Dedifferentiated amniotic fluid mesenchymal stem cell (primary cell): Measurements from ENCODE around the gene SOCS1.

Experiments
- DNase-seq: peaks from one replicate; pipeline ENCODE4 v3.0.0-alpha.2; 2016; ENCODE audit errors: extremely low spot score

The SOCS1 gene

DNA sequence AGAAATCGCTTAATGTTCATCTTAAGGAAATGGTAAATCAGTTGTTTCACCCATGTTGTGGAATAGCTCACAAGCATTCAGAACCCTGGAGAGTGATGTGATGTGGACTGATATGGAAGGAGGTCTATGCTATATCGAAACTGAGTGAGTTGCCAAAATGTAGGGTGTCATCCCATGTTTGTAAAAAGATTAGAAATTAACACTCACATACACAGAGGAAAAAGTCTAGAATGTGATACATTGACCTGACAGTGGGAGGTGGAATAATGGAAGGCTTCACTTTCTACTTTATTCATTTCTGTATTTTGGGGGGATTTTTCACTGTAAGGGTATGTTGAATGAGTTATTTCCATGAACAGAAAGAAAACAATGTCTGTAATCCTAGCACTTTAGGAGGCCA is 29.8 kb upstream of the SOCS1 start:
- DNase-seq, result no peak

DNA sequence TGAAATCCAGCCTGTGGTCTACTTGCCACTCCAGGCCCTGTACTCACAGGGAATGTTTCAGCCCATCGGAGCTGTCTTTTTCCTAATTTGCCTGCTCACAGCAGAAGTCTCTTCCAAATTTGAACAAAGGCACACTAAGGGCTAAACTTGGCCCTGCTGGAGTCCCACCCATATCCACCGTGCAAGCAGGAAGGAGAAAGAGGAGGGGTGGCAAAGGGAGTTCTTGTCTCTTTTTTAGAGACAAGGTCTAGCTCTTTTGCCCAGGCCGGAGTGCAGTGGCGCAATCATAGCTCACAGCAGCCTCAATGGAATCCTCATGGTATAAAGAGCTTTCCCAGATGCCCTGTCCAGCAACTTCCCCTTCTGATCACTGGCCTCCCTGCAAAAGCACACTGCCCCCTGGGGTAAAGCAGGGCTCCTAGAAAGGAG is 27.8 kb upstream of the SOCS1 start:
- no peak for DNase-seq

GRCh38 chr16:11280616-11281522 is 24.9 kb upstream of the SOCS1 start, which contains the start of gene PRM1:
Gene PRM1, minus strand, starts transcription at chr16:11281330. Its CDS starts 92 bp downstream, at chr16:11281238.
- no peak for DNase-seq

DNA sequence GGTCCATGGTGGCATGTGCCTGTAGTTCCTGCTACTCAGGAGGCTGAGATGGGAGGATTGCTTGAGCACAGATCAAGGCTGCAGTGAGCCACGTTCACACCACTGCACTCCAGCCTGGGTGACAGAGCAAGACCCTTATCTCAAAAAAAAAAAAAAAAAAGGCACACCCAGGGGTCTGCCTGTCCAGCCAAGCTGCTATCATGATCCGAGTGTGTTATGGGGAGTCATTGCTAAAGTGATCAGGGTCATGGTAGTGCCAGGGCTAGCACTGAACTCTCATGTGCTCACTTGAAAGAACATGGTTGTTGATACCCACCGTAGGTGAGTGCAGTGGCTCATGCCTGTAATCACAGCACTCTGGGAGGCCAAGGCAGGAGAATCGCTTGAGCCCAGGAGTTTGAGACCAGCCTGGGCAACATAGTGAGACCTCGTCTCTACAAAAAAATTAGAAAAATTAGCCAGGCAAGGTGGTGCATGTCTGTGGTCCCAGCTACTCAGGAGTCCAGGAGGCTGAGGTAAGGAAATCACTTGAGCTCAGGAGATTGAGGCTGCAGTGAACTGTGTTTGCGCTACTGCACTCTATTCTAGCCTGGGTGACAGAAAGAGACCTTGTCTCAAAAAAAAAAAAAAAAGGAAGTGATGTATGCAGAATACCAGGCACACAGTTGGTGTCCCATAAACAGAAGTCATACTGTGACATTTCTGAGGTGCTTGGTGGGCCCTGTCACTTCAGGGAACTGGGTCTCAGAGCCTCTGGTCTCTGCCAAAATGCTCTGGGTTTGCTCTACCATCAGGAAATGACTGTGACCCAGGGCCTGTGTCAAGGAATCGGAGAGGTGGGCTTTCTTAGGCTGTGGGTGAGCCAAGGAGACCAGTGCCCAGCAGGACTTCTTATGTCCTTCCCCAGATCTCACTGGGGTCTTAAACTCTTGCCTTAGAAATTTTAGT is 23.0 kb upstream of the SOCS1 start:
- DNase-seq, result no peak

DNA sequence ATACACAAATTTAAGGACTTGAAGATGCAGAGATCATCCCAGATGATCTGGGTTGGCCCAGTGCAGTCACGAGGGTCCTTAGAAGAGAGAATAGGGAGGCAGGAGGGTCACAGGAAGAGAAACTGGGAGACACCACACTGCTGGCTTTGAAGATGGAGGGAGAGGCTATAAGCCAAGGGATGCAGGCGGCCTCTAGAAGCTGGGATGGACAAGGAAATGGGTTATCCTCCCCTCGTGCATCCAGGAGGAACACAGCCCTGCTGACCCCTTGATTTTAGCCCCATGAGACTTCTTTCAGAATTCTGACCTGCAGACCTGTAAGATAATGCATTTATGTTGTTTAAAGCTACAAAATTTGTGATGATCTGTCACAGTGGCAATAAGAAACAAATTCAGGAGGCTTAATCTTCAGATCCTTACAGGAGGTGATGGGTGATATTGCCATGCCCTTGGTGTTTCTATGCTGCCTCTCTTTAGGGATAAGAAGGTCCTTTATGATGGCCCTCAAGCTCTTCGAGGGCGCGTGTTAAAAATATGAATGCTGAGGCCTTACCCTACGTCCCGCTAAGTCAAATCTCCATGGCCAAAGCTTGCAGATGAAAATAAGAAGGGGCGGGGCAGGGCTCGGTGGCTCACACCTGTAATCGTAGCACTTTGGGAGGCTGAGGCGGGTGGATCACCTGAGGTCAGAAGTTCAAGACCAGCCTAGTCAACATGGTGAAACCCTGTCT is 21.8 kb upstream of the SOCS1 start:
- DNase-seq, result no peak

DNA sequence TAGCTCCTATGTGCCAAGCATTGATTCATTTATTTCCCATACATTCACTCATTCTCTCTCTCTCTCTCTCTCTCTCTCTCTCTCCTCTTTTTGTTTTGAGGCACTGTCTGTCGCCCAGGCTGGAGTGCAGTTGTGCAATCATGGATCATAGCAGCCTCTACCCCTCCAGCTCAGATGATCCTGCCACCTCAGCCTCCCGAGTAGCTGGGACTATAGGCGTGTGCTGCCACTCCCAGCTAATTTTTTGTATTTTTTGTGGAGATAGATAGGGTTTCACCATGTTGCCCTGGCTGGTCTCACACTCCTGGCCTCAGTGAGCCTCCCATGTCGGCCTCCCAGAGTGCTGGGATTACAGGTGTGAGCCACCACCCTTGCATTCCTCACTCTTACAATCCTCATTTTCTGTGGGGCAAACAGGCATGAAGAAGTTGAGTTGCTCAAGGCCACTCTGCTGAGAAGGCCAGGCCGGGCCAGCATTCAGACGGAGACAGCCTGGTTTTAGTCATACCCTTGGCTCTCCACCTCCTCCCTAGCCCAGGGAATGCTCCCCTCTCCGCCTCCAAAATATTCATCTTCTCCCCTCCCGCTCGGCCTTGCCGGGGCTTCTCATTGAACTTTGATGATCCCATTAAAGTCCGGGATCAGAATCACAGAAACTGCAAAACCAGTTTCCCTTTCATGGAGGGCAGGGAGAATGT is 21.0 kb upstream of the SOCS1 start:
- no peak for DNase-seq

GRCh38 chr16:11276143-11276895 is 20.3 kb upstream of the SOCS1 start, which contains the start of gene PRM2:
Gene PRM2, minus strand, starts transcription at chr16:11276480. Its CDS starts 110 bp downstream, at chr16:11276370.
- no peak for DNase-seq

DNA sequence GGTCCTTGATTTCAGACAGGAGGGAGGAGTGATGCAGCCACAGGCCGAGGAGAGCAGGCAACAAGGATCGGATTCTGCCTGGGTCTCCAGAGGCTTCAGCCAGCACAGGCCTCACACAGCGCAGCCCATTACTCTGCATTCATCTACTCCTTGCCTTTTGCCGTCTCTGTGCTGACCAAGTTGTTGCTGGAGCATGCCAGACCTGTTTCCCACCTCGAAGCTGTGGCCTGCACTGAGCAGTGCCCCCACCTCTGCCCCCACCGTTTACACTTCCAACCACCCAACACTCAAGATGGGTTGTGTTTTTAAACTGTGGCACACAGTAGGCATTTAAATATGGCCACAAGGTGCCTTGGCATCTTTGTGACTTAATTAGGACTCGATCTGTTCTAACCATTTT is 19.0 kb upstream of the SOCS1 start:
- no peak for DNase-seq

DNA sequence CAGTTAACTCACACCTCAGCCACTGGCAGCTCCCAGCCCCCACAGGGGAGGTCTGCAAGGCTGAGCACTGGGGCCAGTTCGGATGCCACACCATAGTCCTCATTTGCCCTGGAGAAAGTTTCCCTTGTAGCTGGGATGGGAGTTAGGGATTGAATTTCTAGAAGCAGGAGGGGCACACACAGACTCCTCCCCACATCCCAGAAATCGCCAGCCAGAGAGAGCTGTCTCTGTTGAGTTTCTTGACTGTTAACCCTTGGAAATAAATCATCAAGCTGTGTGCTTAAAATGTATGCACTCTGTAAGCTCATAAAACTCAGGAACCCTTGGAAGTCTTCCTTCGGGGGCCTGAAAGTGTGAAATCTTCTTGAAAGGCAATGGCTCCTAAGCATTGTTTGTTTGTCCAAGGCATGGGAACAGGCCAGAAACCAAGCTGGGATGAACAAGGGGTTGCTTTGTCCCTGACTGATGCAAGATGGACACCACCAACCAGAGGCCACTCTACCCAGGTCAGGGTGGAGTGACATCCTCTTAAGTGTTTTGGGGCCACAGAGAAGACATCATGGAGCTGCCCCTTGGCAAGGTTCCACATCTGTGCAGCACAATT is 17.8 kb upstream of the SOCS1 start:
- no peak for DNase-seq

- DNase-seq, result no peak
Observed at GRCh38 chr16:11272921-11273720, 17.1 kb upstream of the SOCS1 start, which contains the start of gene PRM3. Gene PRM3, minus strand, starts transcription at chr16:11273629. Its CDS starts 34 bp downstream, at chr16:11273595.

GRCh38 chr16:11272484-11272883 is 16.5 kb upstream of the SOCS1 start:
- DNase-seq, result no peak

GRCh38 chr16:11271610-11272009 is 15.6 kb upstream of the SOCS1 start:
- no peak for DNase-seq

DNA sequence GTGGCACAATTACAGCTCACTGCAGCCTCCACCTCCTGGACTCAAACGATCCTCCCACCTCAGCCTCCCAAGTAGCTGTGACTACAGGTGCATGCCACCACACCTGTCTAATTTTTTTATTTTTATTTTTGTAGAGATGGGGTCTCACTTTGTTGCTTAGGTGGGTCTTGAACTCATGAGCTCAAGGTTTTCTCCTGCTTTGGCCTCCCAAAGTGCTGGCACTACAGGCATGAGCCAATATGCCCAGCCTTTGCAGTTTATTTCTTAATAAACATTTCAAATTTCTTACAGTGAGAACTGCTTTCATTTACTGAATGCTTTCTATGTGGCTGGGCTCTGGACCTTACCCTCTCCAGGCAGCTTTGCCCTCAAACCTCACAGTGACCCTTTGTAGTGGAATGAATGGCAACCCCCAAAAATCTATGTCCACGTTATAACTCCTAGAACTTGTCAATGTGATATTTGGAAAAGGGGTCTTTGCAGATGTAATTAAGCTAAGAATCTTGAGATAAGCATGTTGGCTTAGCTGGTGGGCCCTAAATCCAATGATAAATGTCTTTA is 14.7 kb upstream of the SOCS1 start:
- no peak for DNase-seq

GRCh38 chr16:11268921-11269375 is 12.9 kb upstream of the SOCS1 start, which contains the start of gene TNP2:
Gene TNP2, minus strand, starts transcription at chr16:11269325. Its CDS starts 63 bp downstream, at chr16:11269262.
- DNase-seq, result no peak

DNA sequence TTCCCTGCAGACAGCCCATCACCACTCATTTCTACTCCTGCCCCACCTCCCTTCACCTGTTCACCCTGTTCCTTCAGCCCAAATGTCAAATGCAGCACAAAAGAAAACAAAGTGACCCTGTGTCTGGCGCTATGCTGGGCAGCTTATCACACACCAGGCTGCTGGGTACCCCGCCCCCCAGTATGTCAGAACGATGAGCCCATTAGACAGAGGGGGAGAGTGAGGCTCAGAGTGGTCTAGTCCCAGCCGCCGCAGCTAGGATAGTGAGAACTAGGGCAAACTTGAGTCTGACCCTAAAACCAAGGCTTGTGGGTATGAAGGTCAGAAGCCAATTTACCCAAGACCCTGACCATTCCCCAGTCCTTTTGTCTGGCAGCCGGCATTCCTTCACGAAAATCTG is 9.1 kb upstream of the SOCS1 start:
- DNase-seq, result no peak

DNA sequence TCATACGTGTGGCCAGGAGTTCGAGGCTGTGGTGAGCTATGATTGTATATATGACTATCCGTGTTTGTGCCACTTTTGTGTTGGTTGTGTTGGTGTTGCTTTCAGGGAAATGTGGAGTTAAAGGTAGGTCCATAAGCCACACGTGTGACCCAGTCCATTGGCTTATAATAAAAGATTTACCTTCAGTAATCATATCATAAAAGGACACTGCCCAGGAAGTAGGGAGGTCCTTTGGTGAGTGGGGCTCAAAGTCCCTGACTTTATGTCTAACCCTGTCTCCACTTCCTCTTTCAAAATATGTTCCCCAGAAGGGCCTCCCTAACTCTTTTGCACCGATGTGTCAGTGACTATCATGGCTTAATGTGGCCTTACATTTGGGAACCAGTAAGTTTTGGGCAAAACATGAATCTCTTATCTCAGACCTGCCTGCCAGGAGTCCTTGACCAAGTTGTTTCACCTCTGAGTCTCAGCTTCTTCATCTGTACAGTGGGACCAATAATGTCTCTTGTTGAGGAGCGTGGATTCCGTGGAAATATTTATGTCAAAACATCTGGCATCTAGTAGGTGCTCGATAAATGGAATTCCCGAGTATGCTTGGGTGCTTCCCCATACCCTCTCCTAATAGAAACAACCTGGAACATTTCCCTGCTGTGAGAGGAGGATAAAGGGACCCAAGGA is 8.3 kb upstream of the SOCS1 start:
- no peak for DNase-seq

DNA sequence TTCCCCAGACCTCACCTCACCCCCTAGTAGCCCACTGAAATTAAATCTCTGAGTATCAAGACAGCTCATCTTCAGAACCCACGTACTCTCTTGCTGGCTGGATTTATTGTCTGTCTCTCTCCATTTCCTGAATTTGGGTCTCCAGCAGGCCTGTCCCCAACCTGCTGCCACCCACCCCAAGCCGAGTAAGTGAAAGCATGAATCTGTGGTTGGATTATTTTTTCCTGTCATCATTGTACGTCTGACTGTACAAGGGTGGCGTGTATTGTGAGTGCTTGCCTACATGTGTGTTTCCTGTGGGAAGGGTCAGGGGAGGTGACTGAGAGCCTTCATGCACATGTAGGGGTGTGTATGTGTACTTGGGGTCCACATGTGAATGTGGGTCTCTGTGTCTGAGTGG is 7.7 kb upstream of the SOCS1 start:
- DNase-seq, result no peak

- no peak for DNase-seq
Observed at GRCh38 chr16:11262915-11263314, 6.9 kb upstream of the SOCS1 start.
